ENCODE results near the gene CCDC3. TPM values are rescaled to one million over a fixed set of nuclear protein-coding genes. Genes with fewer than 3 reads are reported as not detected.
"Not testable (repeated sequence)": the region's sequence is repeated elsewhere in the genome, so short reads cannot be mapped to it uniquely, and the experiment has no call there.

The CCDC3 gene
- total RNA-seq, 1 experiment from 2014 or later: not detected

DNA sequence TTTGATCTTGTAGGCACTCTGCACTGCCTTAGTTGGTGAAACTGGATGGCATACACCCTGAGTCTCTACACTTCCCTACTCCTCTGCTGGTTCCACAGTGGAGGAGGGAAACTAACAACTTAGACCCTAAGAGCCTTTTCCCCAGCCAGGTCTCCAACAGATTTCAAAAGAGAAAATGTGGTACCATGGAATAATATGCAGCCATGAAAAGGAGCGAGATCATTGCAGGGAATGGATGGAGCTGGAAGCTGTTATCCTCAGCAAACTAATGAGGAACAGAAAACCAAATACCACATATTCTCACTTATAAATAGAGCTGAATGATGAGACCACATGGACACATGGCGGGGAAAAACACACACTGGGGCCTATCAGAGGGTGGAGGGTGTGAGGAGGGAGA is 36.3 kb upstream of the CCDC3 start:
- Histone ChIP-seq H3K79me2 (ENCODE audit: low read length) (no peaks in the 10 kb centered on the region), H3K4me1 (ENCODE audit: insufficient read depth, low read length) (no peaks in the 10 kb centered on the region), H3K9me3 (ENCODE audit: low read length) (no peaks in the 10 kb centered on the region), H3K27ac (ENCODE audit: low read length) (no peak overlapping the region), H3K4me2 (ENCODE audit: low read length) (no peak overlapping the region), H3K36me3 (ENCODE audit: low read depth, low read length) (no peaks in the 10 kb centered on the region), H3F3A (ENCODE audit: low read length, unreplicated experiment) (no peaks in the 10 kb centered on the region), H3K27me3 (ENCODE audit: low read length) (no peaks in the 10 kb centered on the region), H3K9me2 (replicated peaks; ENCODE audit: low read length) (no peaks in the 10 kb centered on the region), H4K20me1 (ENCODE audit: low read length) (no peaks in the 10 kb centered on the region), H3K4me3 (ENCODE audit: low read length) (no peak overlapping the region), H3K9ac (ENCODE audit: low read length) (no peak overlapping the region), H2AFZ (ENCODE audit: low read length) (no peak overlapping the region)
- ChIA-PET POLR2A (ENCODE audit: unreplicated experiment) (no interaction called here), CTCF (no interaction called here)
- TF ChIP-seq, protein P1, sequence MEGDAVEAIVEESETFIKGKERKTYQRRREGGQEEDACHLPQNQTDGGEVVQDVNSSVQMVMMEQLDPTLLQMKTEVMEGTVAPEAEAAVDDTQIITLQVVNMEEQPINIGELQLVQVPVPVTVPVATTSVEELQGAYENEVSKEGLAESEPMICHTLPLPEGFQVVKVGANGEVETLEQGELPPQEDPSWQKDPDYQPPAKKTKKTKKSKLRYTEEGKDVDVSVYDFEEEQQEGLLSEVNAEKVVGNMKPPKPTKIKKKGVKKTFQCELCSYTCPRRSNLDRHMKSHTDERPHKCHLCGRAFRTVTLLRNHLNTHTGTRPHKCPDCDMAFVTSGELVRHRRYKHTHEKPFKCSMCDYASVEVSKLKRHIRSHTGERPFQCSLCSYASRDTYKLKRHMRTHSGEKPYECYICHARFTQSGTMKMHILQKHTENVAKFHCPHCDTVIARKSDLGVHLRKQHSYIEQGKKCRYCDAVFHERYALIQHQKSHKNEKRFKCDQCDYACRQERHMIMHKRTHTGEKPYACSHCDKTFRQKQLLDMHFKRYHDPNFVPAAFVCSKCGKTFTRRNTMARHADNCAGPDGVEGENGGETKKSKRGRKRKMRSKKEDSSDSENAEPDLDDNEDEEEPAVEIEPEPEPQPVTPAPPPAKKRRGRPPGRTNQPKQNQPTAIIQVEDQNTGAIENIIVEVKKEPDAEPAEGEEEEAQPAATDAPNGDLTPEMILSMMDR (conservative IDR thresholded peaks at IDR 0.05; ENCODE audit: low read depth, low read length): no peak
- TF ChIP-seq EZH2 (IDR thresholded peaks at IDR 0.05; ENCODE audit: low read length, unreplicated experiment): no peak
- no peak for TF ChIP-seq EZH2phosphoT487 (IDR thresholded peaks at IDR 0.05; ENCODE audit: borderline replicate concordance, low read length)
- ATAC-seq: no peak
- intact Hi-C loops (cut with micrococcal nuclease): no loop called here
- no peak for DNase-seq
- BruUV-seq (replicated peaks): no TSS peak

DNA sequence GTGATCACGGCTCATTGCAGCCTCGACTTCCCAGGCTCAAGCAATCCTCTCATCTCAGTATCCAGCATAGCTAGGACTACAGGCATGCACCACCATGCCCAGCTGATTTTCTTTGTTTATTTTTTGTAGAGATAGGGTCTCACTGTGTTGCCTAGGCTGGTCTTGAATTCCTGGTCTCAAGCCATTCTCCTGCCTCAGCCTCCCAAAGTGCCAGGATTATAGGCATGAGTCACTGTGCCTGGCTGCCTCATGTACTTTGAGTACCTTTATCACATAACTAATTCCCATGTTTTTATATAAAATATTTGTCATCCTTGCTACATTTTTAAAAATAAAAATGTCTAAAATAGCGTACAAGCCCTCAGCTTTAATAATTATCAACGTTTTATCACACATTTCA is 35.3 kb upstream of the CCDC3 start:
- intact Hi-C loops (cut with micrococcal nuclease): no loop called here
- no peaks in the 10 kb centered on the region for H4K20me1 ChIP-seq (ENCODE audit: low read length)
- DNase-seq (no peak), ATAC-seq (no peak)
- TF ChIP-seq EZH2phosphoT487 (IDR thresholded peaks at IDR 0.05; ENCODE audit: borderline replicate concordance, low read length) (no peak), EZH2 (IDR thresholded peaks at IDR 0.05; ENCODE audit: low read length, unreplicated experiment) (no peak)
- TF ChIP-seq, protein P1 (conservative IDR thresholded peaks at IDR 0.05; ENCODE audit: low read depth, low read length): no peak
- POLR2A ChIA-PET (ENCODE audit: unreplicated experiment): no interaction called here
- H3K27ac ChIP-seq (ENCODE audit: low read length): no peak overlapping the region
- CTCF ChIA-PET: no interaction called here
- H3K4me1 ChIP-seq (ENCODE audit: insufficient read depth, low read length): no peaks in the 10 kb centered on the region
- H3K9me3 ChIP-seq (ENCODE audit: low read length): no peaks in the 10 kb centered on the region
- H3K4me3 ChIP-seq (ENCODE audit: low read length): no peak overlapping the region
- no peaks in the 10 kb centered on the region for H3K9me2 ChIP-seq (replicated peaks; ENCODE audit: low read length)
- BruUV-seq (replicated peaks): no TSS peak
- H3K27me3 ChIP-seq (ENCODE audit: low read length): no peaks in the 10 kb centered on the region
- H3K9ac ChIP-seq (ENCODE audit: low read length): no peak overlapping the region
- no peaks in the 10 kb centered on the region for H3F3A ChIP-seq (ENCODE audit: low read length, unreplicated experiment)
- H3K79me2 ChIP-seq (ENCODE audit: low read length): no peaks in the 10 kb centered on the region
- H2AFZ ChIP-seq (ENCODE audit: low read length): no peak overlapping the region
- H3K4me2 ChIP-seq (ENCODE audit: low read length): no peak overlapping the region
- no peaks in the 10 kb centered on the region for H3K36me3 ChIP-seq (ENCODE audit: low read depth, low read length)

DNA sequence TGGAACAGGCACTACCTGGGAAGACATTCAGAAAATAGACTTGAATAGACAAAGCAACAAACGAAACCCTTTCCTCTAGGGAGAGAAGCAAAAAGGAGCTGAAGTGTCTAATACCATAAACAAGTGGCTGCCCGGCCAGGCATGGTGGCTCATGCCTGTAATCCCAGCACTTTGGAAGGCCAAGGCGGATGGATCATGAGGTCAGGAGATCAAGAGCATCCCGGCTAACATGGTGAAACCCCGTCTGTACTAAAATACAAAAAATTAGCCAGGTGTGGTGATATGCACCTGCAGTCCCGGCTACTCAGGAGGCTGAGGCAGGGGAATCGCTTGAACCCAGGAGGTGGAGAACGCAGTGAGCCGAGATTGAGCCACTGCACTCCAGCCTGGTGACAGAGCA is 34.2 kb upstream of the CCDC3 start:
- BruUV-seq (replicated peaks); H2AFZ ChIP-seq (ENCODE audit: low read length); H3K9me3 ChIP-seq (ENCODE audit: low read length); H3K4me1 ChIP-seq (ENCODE audit: insufficient read depth, low read length); H3K27me3 ChIP-seq (ENCODE audit: low read length); H4K20me1 ChIP-seq (ENCODE audit: low read length); POLR2A ChIA-PET (ENCODE audit: unreplicated experiment); intact Hi-C loops (cut with micrococcal nuclease); H3K9me2 ChIP-seq (replicated peaks; ENCODE audit: low read length); H3K4me3 ChIP-seq (ENCODE audit: low read length); CTCF ChIA-PET; H3K4me2 ChIP-seq (ENCODE audit: low read length); ATAC-seq; DNase-seq; H3K79me2 ChIP-seq (ENCODE audit: low read length); H3K36me3 ChIP-seq (ENCODE audit: low read depth, low read length); H3K27ac ChIP-seq (ENCODE audit: low read length); H3F3A ChIP-seq (ENCODE audit: low read length, unreplicated experiment); H3K9ac ChIP-seq (ENCODE audit: low read length): not testable (repeated sequence)
